ENCODE measurements around the gene KLF6. TPM values are rescaled to one million over a fixed set of nuclear protein-coding genes. Genes with fewer than 3 reads are reported as not detected.
A peak's percentile ranks its signal among the peaks of the same experiment; 100 is the strongest.

The KLF6 gene
- polyA plus RNA-seq, 3 donors = 66.9 to 325 (median 73.8) TPM

GRCh38 chr10:3813986-3814837 is 29.2 kb upstream of the KLF6 start:
- WGBS, 3 donors = 85 to 91% (median 89%) methylated on average over 15 of the region's 15 CpGs
- no peak overlapping the region for H3K27ac ChIP-seq (ENCODE audit: low read depth, low read length)

DNA sequence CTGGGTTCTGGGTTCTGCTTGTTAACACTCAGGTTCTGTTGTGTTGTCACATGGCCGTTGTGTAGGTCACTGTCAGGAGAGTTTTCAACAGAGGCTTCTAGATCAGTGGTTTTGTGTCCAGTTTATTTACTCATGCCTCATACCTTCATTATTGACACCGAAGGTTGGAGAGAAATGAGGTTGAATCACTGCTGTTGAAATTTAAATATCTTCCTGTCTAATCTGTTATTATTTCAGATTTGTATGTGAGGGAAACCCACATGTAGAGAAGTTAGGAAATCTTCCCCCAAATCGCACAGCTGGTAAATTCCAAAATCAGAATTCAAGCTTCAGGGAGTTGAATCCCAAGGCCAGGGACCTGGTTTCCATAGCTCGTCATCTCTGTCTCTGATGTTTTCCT is 28.3 kb upstream of the KLF6 start:
- 84 to 93% (median 87%) methylated on average over 4 of the region's 4 CpGs for WGBS, 3 donors
- no peak overlapping the region for H3K27ac ChIP-seq (ENCODE audit: low read depth, low read length)

- H3K27ac ChIP-seq (ENCODE audit: low read depth, low read length) = no peak overlapping the region
- WGBS, 3 donors = 68 to 95% (median 89%) methylated on average over 7 of the region's 7 CpGs
These were observed 27.1 kb upstream of the KLF6 start for GRCh38 chr10:3812141-3812540.

DNA sequence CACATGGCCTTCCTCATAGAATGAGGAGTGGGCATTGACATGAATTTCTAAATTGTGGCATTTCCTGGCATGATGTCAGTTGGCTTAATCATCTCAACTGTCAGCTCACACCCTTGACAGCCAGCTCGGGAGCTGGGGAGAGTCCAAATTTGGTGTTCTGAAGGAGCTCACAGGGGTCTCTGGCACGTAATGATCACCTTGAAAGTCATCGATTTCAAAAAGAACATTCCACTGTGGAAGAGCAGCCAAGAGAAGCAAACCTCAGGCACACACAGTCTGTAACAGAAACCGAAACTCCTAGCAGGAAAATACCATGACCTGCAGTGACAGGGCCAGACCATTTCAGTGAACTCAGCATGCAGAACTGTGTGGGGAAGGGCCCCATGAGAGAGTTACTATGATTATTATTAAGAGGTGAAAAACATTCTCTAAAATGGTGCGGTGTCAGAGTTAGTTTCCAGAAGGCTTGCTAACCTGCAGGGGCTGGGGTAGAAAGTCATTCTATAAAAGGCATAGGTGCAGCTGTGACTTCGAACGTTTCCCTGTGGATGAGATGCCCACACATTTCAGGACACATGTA is 26.4 kb upstream of the KLF6 start:
- WGBS, 3 donors = 19 to 36% (median 24%) methylated on average over 7 of the region's 7 CpGs

DNA sequence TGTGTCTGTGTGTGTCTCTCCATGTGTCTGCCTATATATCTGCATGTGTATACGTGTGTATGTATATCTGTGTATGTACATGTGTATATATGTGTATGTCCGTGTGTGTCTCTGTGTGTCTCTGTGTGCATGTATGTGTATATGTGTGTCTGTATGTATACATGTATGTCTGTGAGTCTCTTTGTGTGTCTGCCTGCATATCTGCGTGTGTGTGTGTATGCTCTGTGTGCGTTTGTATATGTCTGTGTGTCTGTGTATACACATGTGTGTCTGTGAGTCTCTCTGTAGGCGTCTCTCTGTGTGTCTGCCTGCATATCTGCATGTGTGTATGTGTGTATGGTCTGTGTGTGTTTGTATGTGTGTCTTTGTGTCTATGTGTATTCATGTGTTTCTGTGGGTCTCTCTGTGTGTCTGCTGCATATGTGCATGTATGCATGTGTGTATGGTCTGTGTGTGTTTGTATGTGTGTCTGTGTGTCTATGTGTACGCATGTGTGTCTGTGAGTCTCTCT is 23.7 kb upstream of the KLF6 start:
- WGBS, 3 donors = 90 to 92% (median 91%) methylated on average over 6 of the region's 6 CpGs

More for the DNA sequence above, 26.4 kb upstream of the KLF6 start:
- no peak overlapping the region for H3K27ac ChIP-seq (ENCODE audit: low read depth, low read length)

GRCh38 chr10:3807928-3808496 is 23.0 kb upstream of the KLF6 start:
- H3K27ac ChIP-seq (ENCODE audit: low read depth, low read length) = no peak overlapping the region
- WGBS, 3 donors = 59 to 62% (median 62%) methylated on average over 12 of the region's 12 CpGs

More for the DNA sequence above, 23.7 kb upstream of the KLF6 start:
- H3K27ac ChIP-seq (ENCODE audit: low read depth, low read length) = no peak overlapping the region

GRCh38 chr10:3807211-3807927 is 22.4 kb upstream of the KLF6 start:
- 73 to 85% (median 79%) methylated on average over 15 of the region's 15 CpGs for WGBS, 3 donors

GRCh38 chr10:3806603-3807002 is 21.6 kb upstream of the KLF6 start:
- WGBS, 3 donors = 34 to 77% (median 75%) methylated on average over 5 of the region's 5 CpGs

More at GRCh38 chr10:3807211-3807927, 22.4 kb upstream of the KLF6 start:
- H3K27ac ChIP-seq (ENCODE audit: low read depth, low read length) = no peak overlapping the region

GRCh38 chr10:3805791-3806461 is 20.9 kb upstream of the KLF6 start:
- H3K27ac ChIP-seq (ENCODE audit: low read depth, low read length) = peak overlapping the region; percentile 28
- WGBS, 3 donors = 44 to 75% (median 44%) methylated on average over 10 of the region's 10 CpGs

More at GRCh38 chr10:3806603-3807002, 21.6 kb upstream of the KLF6 start:
- no peak overlapping the region for H3K27ac ChIP-seq (ENCODE audit: low read depth, low read length)

GRCh38 chr10:3805201-3805790 is 20.3 kb upstream of the KLF6 start:
- no peak overlapping the region for H3K27ac ChIP-seq (ENCODE audit: low read depth, low read length)
- WGBS, 3 donors = 29 to 67% (median 30%) methylated on average over 7 of the region's 7 CpGs

DNA sequence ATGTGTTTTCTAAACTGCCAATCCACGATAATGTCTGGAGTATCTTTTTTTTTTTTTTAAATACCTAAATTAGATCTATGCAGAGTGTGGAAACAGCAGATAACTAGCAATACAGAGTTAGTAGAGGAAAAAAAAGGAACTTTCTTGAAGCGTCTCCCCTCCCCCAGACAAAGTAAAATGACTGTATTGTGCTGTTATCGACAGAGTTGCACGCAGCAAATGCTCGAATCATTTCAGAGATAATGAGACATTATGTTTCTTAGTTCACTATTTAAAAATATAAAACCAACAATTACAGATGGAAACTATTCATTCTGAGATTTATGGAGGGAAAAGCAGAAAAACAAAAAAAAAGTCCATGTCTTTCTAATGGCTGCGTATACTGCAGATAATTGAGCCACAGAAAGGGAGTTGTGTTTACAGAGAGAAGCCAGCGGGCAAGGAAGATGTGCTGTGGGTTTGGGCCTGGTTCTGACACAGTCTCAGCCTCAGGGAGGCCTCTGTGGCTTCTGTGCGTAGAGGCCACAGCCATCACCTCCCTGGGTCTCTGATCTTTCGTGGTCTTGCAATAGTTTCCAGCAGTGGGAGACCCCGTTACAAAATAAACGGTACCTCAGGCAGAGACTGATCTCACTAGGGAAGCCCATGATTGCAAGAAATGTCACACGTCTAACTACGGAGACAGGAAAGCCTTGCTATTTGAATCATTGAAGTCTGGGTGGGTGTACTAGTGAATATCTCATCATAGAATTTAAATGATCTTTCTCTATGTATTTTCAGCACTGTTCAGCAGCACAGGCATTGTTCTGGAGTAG is 19.1 kb upstream of the KLF6 start:
- no peak overlapping the region for H3K27ac ChIP-seq (ENCODE audit: low read depth, low read length)
- WGBS, 3 donors = 47 to 69% (median 61%) methylated on average over 13 of the region's 13 CpGs

DNA sequence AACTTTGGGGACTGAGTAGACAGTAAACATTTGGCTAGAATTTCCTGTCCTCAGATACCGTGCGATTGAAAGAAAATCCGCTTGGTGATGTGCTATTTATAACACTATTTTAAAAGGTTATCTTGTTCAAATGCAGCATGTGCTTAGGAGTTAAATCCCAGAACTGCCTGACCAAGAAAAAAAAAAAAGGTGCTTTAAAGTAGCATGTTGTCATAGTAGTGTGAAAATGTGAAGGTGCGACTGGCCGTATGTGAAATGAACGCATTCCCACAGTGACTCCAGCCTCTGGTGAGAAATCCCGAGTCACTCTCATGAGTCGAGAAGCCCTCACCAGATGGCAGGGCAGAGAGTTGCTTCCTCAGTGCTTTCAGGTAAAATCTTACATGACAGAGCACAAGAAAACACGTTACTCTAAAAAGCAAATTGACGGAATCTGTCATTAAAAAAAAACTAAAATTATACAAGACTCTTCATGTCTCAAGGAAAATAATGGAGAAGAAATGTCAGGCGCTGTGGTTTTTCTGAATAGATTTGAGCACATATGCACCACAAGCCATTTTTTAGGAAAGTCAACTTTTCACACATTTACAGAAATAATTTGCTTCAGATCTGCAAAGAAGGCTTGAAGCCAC is 18.4 kb upstream of the KLF6 start:
- WGBS, 3 donors = 32 to 63% (median 61%) methylated on average over 11 of the region's 11 CpGs
- no peak overlapping the region for H3K27ac ChIP-seq (ENCODE audit: low read depth, low read length)

- no peak overlapping the region for H3K27ac ChIP-seq (ENCODE audit: low read depth, low read length)
- 63 to 92% (median 91%) methylated on average over 8 of the region's 8 CpGs for WGBS, 3 donors
These were observed 17.7 kb upstream of the KLF6 start for GRCh38 chr10:3802526-3803265.

- no peak overlapping the region for H3K27ac ChIP-seq (ENCODE audit: low read depth, low read length)
- 91 to 95% (median 95%) methylated on average over 11 of the region's 11 CpGs for WGBS, 3 donors
These were observed 16.7 kb upstream of the KLF6 start for GRCh38 chr10:3801558-3802192.

GRCh38 chr10:3800586-3800985 is 15.6 kb upstream of the KLF6 start:
- WGBS, 3 donors = 92 to 94% (median 93%) methylated on average over 5 of the region's 5 CpGs
- H3K27ac ChIP-seq (ENCODE audit: low read depth, low read length) = no peak overlapping the region
